ENCODE results near the gene POFUT2.

The POFUT2 gene

DNA sequence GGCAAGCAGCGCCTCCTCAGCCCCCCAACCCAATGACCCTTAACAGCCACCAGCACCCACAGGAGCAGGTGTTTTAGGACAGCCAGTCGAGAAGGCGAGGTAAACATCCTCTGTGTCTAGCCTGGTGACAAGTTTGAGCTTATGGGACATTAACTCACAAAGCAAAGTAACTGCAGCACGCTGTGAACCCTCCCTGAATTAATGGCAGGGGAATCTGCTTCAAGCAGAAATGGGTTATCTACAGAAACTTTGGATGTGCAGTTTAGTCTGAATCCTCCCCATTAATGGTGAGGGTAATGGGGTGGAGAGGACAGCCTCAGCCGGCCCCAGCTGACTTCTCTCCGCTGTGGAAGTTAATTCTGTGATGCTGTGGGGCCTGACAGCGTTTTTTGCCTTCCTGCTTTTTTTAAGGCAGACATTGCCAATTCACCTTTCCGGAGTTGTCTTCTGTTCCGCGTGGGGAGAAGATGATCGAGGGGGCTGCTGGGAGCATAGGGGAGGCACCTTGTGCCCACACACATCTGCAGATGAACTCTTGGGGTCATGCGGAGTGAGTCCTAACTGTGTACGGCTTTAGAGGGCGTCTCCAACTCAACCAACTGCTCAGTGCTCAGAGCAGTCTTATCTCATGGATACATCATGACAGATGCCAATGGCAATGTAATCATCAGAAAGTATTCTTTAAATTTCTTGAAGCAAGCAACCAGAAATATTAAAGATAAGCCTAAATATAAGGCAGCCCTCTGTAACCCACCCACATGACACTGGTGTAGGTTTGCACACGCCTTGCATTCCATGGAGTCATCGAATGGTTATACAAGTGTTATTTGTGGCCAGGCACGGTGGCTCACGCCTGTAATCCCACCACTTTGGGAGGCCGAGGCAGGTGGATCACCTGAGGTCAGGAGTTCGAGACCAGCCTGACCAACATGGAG lies 41.0 kb downstream of the POFUT2 start:
- DNase-seq = no peak

DNA sequence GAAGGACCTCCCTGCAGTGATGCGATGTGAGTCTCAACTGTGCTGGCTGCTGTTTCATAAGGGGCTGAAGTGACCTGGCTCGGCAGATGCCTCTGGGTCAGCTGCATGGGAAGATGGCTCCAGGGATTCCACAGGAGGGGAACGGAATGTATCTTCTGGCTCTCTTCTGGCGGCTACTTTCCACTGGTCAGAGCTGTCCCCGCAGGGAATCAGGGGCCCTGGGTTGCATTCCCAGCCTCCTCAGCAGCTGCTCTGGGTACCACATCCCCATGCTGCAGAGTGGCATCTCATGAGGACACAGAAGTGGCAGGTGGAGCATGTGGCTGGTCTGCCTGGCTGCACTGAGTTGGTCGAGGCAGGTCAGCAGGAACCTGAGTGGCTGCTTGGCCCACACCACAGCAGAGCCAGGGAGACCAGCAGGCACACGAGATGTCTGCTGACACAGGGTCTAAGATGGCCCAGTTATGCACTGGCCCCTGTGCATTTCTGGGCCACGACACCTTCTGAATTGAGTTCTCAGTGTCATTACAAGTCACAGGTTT lies 42.8 kb downstream of the POFUT2 start:
- DNase-seq = no peak

DNA sequence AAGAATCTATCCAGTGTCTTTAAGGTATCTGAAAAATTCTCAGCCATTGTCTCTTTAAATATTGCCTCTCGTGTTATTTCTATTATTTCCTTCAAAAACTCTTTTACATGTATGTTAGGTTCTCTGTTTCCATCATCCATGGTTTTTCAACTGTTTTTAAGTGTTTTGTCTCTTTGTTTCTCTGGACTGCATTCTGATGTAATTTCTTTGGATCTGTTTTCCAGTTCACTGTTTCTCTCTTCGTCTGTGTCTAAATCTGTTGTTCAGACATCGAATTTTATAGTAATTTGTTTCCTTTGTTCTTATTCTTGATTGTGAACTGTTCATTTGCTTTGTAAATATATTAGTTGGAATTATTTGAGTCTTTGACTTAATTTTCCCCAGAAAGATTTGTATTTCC lies 44.1 kb downstream of the POFUT2 start:
- no peak for DNase-seq

DNA sequence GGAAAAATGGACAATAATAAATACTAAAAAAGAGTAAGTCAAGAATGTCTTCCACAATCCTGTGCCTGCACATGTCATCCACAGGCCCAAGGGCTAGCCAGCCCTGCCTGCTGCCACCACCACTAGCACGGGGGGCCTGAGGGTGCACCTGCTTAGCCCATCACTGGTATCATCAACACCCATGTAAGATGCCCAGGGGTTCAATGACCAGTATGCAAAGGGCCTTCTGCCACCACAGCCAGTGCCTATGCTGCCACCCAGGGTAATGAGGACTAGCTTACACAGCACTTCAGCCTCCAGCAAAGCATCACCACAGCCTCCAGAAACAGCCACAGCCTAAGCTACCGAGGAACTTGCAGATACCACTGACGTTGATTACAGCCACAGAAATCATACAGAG lies 46.3 kb downstream of the POFUT2 start:
- no peak for DNase-seq

DNA sequence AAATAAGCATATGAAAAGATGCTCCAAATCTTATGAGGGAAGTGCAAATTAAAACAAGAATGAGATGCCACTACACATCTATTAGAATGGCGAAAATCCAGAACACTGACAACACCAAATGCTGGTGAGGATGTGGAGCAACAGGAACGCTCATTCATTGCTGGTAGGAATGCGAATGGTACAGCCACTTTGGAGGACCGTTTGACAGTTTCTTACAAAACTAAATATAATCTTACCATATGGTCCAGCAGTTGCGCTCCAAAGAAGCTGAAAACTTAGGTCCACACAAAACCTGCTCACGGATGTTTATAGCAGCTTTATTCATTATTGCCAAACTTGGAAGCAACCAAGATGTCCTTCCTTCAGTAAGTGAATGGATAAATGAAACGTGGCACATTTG lies 50.3 kb downstream of the POFUT2 start:
- DNase-seq = no peak

DNA sequence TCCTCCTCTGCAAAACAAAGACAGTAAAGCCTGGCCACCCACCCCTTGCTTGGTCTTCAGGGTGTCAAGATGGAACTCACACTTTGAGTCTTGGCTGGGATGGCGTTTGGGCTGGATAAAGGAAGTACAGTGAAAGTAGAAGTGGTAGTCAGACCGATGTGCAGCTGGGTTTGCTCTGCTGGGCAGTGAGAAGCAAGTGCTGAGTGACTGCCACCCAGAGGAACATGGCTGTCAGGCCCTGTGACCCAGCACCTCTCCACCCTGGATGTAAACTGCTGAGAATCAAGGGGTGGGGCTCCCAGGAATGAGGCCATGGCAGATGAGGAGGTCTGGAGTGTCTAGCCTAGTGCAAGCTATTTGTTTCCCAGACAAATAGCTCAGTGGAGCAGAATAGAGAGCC lies 51.2 kb downstream of the POFUT2 start:
- DNase-seq = no peak

DNA sequence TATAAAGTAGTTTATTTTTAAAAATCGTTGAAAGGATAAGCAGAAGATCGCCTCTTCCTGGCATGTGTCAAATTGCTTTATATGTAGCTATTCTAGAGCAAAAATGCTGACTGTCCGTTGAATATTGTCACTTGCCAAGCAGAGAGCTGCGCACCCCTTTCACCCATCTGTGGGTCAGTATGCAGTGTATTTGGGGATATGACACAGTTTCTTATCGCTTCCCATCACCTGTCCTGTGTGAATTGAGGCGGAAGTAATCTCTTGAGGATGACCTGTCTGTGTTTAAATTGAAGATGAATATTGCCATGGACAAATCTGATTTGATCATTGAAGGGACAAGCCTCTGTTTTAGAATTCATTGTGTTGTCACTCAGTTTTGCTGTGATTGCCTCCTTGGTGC lies 52.2 kb downstream of the POFUT2 start:
- DNase-seq = no peak

DNA sequence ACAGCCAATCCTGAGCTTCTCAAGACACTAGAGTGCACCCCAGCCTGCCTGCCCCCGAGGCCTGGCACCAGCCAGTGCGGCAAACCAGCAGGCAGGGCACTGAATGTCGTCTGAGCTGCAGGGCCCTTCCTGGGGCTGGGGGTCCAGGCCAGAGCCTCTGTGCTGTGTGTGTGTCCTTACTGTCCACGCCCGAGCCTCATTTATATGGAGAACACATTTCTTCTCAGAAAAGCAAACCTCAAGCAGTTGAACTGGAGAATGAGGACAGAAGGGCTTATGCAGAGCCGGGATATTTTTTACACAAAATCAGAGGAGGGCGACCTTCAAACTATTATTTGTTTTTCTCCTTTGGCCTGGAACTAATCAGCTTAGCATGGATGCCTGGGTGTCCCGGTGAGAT lies 52.7 kb downstream of the POFUT2 start:
- DNase-seq = no peak

DNA sequence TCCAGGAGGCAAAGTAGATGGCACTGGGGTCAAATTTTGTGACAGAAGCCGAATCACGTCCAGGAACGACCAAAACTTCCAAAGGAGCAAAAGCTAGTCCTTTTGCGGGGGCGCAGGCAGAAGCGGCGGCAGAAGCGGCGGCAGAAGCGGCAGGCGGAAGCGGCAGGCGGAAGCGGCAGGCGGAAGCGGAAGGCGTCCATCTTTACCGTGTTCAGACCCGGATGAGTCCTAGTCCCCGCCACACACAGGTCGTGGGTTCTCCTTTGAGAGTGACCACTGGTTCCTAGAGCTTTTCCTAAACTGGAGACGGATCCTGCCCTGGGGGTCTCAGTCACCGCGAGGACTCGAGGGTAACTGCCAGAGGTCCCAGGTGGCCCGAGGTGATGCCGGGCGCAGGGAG lies 53.6 kb downstream of the POFUT2 start:
- no peak for DNase-seq

DNA sequence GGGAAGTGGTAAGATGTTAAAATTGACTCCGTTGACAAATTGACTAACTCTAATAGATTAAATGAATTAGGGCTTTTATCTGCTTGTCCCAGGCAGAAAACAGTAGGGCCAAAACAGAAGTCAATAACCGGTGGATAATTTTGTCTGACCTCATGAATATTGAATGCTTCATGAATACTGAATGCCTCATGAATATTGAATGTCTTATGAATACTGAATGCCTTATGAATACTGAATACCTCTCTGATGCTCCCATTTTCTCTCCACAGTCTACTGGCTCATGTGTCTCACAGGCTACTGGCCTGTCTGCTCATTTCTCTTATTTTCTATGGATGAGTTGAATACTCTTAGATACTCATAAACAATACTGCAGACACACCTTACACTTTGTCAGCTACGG lies 56.0 kb downstream of the POFUT2 start:
- no peak for DNase-seq

DNA sequence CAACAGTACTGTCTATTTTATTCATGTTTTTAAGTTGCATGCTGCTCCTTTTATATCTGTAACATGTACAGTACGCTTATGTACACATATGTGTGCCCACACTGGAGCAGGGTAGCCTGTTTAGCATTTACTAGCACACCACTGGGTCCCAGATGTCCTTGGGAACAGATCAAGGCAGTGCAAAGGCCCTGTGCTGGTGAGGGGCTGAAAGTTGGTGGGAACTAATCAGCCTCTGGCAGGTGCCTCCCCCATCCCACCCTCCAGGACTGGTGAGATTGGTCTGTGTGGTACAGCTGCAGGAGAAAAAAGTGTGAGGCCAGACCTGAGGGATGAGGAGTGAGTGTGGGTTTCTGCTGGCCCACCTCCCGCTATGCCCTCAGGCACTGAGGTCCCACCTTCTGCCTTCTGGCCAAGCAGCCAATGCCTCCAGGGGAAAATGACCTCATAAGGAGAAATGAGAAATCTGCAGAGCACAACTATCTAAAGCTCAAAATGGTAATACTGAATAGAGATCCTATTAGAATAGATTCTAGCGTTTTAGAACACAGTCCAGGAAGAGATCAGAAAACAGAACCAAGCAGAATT lies 58.9 kb downstream of the POFUT2 start:
- DNase-seq = no peak

DNA sequence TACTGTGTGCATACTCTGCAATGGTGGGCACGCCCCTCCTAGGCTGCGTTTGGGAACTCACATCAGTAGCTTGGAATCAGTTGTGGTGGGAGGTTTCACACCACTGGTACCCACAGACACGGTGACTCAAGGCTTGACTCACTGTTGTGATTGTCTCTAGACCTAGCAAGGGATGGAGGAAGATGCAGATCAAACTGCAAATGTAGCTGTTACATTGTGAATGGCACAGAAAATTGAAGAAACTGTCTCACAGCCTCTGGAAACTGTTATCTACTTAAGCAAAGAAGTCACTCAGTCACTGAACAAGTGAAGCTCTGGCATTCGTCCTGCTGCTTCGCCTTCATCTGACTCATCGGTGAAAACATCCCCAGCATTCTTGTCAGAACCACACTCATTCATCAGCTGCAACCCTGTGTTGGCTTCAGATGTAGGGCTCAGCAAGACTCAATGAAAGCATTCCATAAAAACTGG lies 59.5 kb downstream of the POFUT2 start:
- no peak for DNase-seq

DNA sequence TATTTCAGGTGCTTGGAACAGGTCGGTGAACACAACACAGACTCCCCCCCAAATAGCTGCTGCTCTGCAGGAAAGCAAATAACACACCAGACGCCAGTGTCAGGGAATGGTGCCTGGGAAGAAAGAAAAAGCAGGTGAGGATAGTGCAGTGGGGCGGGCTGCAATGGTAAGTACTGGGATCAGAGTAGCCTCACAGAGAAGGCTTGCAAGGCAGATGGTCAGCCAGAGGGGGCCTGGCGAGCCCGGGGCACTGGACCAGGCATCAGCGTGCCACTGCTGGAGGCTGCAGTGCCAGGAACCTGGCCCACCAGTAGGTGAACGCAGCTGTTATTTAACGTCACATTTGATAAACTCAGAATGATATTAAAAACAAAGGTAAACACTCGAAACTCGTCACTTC lies 60.0 kb downstream of the POFUT2 start:
- DNase-seq = no peak

DNA sequence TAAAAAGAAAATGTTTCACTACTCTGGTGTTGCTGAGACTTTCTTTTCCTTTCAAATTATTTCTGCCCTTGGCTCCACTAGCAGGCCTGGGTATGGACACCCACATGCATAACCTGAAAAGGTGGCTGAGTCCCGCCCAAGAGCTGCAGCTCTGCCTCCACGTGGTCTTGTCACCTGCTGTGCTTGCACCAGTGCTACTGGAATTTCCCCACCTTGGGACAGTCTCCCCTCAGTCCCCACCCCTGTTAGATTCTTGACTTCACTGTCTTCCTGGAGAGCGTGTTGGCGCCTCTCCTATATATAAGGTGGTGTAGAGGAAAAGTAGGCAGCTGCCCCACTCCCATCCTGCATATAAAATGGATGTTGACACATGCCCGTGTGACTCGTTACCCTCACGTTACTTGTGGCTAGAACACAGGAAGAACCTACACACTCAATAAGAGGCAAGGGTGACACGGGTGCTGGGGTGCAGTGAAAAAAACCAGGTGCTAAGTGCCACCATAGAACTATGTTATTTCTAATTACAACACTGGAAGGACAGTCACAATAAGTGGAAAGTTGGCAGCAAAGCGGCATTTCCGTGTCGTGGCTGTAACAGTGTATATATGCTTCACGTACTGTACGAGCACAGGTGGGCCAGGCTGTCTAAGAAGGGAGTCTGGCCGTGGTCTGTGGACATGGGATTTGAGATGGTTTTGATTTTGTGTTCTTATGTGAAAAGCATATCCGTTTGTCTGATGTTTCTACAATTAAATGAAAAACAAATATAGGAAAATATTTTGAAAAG lies 61.0 kb downstream of the POFUT2 start:
- DNase-seq = no peak

DNA sequence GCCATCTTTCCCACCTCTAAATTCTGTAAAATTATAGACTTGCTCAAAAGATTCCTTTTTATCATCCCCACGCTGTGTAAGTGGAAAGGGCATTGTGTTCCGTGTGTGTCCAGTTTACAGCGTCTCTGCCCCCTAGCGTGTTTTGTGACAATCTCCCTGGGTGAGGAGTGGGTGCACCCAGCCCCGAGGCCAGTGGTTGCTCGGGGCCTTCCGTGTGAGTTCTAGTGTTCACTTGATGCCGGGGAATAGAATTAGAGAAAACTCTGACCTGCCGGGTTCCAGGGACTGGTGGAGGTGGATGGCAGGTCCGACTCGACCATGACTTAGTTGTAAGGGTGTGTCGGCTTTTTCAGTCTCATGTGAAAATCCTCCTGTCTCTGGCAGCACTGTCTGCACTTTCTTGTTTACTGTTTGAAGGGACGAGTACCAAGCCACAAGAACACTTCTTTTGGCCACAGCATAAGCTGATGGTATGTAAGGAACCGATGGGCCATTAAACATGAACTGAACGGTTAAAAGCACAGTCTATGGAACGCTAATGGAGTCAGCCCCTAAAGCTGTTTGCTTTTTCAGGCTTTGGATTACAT lies 61.9 kb downstream of the POFUT2 start:
- DNase-seq = no peak

DNA sequence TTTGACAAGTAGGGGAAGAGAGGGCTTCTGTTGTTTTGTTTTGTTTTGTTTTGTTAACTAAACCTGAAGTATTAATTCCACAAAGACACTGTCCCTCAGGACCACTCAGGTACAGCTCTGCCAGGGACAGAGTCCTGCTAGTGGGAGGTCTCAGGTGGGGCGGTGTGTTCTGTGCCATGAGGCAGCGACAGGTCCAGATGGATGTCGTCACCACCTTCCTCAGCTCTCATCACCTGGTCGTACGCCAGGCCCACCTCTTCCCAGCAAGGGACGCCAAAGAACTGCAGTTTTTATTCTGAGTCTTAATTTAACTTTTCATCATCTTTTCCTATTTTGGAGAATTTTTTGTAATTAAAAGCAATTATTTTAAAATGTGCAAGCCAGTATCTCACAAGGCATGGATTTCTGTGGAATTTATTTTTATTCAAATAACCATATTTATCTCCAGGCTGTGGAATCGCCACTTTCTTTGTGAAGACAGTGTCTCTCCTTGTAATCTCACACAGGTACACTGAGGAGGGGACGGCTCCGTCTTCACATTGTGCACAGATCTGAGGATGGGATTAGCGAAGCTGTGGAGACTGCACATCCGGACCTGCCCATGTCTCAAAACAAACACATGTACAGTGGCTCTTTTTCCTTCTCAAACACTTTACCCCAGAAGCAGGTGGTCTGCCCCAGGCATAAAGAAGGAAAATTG lies 62.5 kb downstream of the POFUT2 start:
- no peak for DNase-seq

DNA sequence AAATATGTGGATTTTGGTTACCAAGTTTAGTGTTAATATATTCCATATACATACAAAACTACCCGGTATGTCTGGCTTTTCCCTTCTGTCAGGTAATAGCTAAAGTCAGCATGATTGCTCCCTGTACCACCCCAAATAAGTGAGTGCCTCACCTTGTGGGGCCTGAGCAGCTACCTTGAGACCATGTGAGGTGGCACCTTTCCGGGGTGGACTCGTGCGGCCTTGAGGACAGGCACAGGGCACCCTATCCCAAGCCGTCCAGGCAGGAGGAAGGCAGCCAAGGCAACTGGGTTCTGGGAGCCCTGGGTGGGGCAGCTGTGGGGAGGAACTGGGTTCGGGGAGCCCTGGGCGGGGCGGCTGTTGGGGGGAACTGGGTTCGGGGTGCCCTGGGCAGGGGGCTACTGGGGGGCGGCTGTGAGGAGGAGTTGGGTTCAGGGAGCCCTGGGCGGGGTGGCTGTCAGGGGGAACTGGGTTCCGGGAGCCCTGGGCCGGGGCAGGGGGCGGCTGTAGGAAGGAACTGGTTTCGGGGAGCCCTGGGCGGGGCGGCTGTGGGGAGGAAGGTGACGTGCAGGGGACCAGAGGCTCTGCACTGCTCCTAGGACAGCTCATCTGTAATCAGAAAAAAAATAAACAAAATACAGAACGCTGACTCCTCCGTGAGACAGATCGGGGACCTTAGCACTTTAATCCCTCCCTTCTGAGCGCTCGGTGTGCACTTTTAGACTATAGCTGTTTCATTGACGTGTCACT lies 63.3 kb downstream of the POFUT2 start:
- no peak for DNase-seq

DNA sequence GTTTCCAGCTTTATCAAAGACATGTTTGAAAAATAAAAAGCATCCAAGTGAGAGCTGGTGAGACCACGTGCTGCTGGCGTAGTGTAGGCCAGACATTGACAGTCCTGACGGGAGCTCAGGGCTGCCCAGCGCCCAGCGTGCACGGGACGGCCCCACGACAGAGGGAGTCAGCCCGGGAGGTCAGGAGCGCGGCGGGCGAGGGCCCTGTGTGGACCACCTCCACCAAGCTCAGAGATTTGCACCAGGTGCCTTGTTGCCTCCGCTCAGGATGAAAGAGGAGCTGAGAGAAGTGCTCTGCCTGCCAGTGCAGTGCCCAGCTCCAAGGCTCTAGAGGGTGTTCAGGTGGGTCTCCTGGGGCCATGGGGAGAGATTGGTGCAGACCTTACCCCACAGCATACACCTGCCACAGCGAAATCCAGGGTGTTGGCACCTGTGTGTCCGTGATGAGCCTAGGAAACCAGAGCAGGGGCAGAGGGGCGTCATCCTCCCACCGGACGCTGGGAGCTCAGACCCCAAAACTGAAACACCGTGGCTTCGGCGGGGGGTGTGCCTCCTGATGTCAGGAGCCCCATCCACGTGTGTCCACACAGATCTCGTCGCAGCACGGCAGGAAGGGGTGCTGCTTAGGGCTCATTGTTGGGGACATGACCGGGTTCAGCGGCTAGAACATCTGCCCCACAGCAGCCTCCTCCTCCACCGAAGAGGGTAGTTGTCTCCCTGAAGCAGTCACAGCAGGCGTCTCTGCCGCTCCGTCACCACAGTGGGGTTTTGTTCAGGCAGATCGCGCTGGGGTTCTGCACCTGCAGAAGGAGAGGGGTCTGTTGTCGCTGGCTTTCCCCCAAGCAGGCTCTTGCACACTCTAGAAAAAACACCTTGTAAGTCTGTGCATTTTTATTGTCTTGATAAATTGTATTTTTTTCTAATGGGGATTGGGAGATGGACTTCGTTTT lies 64.2 kb downstream of the POFUT2 start:
- DNase-seq = no peak

DNA sequence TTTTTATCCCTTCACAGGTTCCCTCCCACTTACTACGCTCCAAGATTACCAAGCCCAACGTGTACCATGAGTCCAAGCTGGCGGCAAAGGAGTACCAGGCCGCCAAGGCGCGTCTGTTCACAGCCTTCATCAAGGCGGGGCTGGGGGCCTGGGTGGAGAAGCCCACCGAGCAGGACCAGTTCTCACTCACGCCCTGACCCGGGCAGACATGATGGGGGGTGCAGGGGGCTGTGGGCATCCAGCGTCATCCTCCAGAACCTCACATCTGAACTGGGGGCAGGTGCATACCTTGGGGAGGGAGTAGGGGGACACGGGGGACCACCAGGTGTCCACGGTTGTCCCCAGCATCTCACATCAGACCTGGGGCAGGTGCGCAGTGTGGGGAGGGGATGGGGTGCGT lies 65.7 kb downstream of the POFUT2 start:
- no peak for DNase-seq

DNA sequence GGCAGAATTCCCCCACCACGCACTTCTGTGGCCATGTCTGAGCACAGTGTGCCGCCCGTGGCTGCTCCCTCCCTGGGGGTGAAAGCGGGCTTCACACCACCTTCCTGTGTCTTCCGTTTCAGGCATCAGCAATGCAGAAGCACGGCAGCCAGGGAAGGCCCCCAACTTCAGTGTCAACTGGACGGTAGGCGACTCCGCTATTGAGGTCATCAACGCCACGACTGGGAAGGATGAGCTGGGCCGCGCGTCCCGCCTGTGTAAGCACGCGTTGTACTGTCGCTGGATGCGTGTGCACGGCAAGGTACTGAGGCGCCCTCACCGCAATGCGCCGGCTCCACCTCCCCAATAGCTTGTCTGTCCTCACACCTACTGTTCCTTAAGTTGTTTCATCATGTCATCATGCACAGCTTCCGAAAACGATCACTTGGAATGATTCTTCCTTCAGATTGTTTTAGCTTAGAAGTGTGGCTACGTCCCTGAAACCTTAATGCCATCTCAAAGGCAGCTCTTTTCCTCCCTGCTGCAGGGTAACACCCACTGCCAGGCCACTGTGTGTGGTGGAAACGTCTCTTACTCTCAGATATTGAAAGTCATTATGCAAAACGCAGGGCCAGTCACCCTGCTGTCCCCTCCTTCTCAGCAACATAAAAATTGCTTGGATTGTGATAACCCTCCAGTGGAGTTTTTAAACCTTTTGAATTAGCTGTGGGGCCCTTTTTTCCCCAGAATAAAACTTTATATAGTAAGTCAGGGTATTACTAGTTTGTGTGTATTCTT lies 66.8 kb downstream of the POFUT2 start:
- no peak for DNase-seq

Measured in NCI-H510A treated with DMSO at 0.1 percent for 48 hours (cell line).